Measurements from ENCODE around the gene CADM2. TPM values are rescaled to one million over a fixed set of nuclear protein-coding genes. Genes with fewer than 3 reads are reported as not detected.
"Not testable (repeated sequence)": the region's sequence is repeated elsewhere in the genome, so short reads cannot be mapped to it uniquely, and the experiment has no call there.

Gene CADM2
- total RNA-seq = not detected

GRCh38 chr3:84958495-84959469 lies at the start of gene CADM2:
TSS of gene CADM2 (plus strand) at chr3:84958989.
- H3K4me3 Mint-ChIP-seq = peak within 1 kb of the TSS; percentile 65
- H3K9me3 Mint-ChIP-seq = no peaks in the 10 kb centered on the region
- DNase-seq = peak; percentile 75
- H3K27ac Mint-ChIP-seq = no peak within 1 kb of the TSS
- peaks cover 48% of the 10 kb centered on the region for H3K27me3 Mint-ChIP-seq (ENCODE audit: low read depth)
- CTCF ChIA-PET = no interaction called here
- intact Hi-C loops (cut with micrococcal nuclease) = no loop called here
- peaks cover 26% of the 10 kb centered on the region for H3K4me1 Mint-ChIP-seq (ENCODE audit: low read depth)
- no peaks in the 10 kb centered on the region for H3K36me3 Mint-ChIP-seq (ENCODE audit: low read depth)

GRCh38 chr3:84918592-84918991 lies 40.2 kb upstream of the CADM2 start:
- H3K27me3 Mint-ChIP-seq (ENCODE audit: low read depth); H3K9me3 Mint-ChIP-seq; intact Hi-C loops (cut with micrococcal nuclease); H3K4me1 Mint-ChIP-seq (ENCODE audit: low read depth); H3K36me3 Mint-ChIP-seq (ENCODE audit: low read depth); H3K4me3 Mint-ChIP-seq; DNase-seq; H3K27ac Mint-ChIP-seq; CTCF ChIA-PET: not testable (repeated sequence)

GRCh38 chr3:84922682-84923081 lies 36.1 kb upstream of the CADM2 start:
- Mint-ChIP-seq H3K9me3 (peaks cover 7% of the 10 kb centered on the region), H3K4me3 (no peak overlapping the region), H3K27me3 (ENCODE audit: low read depth) (no peaks in the 10 kb centered on the region), H3K27ac (no peak overlapping the region), H3K4me1 (ENCODE audit: low read depth) (no peaks in the 10 kb centered on the region), H3K36me3 (ENCODE audit: low read depth) (peaks cover 2% of the 10 kb centered on the region)
- intact Hi-C loops (cut with micrococcal nuclease) = no loop called here
- no peak for DNase-seq
- CTCF ChIA-PET = no interaction called here

GRCh38 chr3:84925571-84925970 lies 33.2 kb upstream of the CADM2 start:
- Mint-ChIP-seq H3K27me3 (ENCODE audit: low read depth) (no peaks in the 10 kb centered on the region), H3K9me3 (no peaks in the 10 kb centered on the region), H3K27ac (no peak overlapping the region), H3K4me3 (no peak overlapping the region), H3K4me1 (ENCODE audit: low read depth) (no peaks in the 10 kb centered on the region), H3K36me3 (ENCODE audit: low read depth) (no peaks in the 10 kb centered on the region)
- intact Hi-C loops (cut with micrococcal nuclease) = no loop called here
- no peak for DNase-seq
- CTCF ChIA-PET = no interaction called here

- no peaks in the 10 kb centered on the region for H3K27me3 Mint-ChIP-seq (ENCODE audit: low read depth)
- H3K36me3 Mint-ChIP-seq (ENCODE audit: low read depth) = no peaks in the 10 kb centered on the region
- no peak for DNase-seq
- H3K27ac Mint-ChIP-seq = no peak overlapping the region
- no peak overlapping the region for H3K4me3 Mint-ChIP-seq
- CTCF ChIA-PET = no interaction called here
- H3K4me1 Mint-ChIP-seq (ENCODE audit: low read depth) = no peaks in the 10 kb centered on the region
- peaks cover 6% of the 10 kb centered on the region for H3K9me3 Mint-ChIP-seq
- intact Hi-C loops (cut with micrococcal nuclease) = no loop called here
These were observed 15.4 kb upstream of the CADM2 start for GRCh38 chr3:84943379-84943778.

GRCh38 chr3:84946240-84946639 lies 12.5 kb upstream of the CADM2 start:
- Mint-ChIP-seq H3K27ac (no peak overlapping the region), H3K4me1 (ENCODE audit: low read depth) (no peaks in the 10 kb centered on the region), H3K9me3 (peaks cover 9% of the 10 kb centered on the region), H3K4me3 (no peak overlapping the region), H3K27me3 (ENCODE audit: low read depth) (peaks cover 1% of the 10 kb centered on the region), H3K36me3 (ENCODE audit: low read depth) (no peaks in the 10 kb centered on the region)
- intact Hi-C loops (cut with micrococcal nuclease) = no loop called here
- DNase-seq = no peak
- CTCF ChIA-PET = no interaction called here

- H3K36me3 Mint-ChIP-seq (ENCODE audit: low read depth) = no peaks in the 10 kb centered on the region
- intact Hi-C loops (cut with micrococcal nuclease) = no loop called here
- peak overlapping the region; percentile 65 for H3K4me3 Mint-ChIP-seq
- no peaks in the 10 kb centered on the region for H3K9me3 Mint-ChIP-seq
- CTCF ChIA-PET = no interaction called here
- DNase-seq = no peak
- peaks cover 26% of the 10 kb centered on the region for H3K4me1 Mint-ChIP-seq (ENCODE audit: low read depth)
- H3K27me3 Mint-ChIP-seq (ENCODE audit: low read depth) = peaks cover 45% of the 10 kb centered on the region
- no peak overlapping the region for H3K27ac Mint-ChIP-seq
These were observed 882 bp downstream of the CADM2 start for GRCh38 chr3:84959470-84960271.

GRCh38 chr3:84960581-84960980 lies 1.8 kb downstream of the CADM2 start:
- Mint-ChIP-seq H3K36me3 (ENCODE audit: low read depth) (no peaks in the 10 kb centered on the region), H3K27me3 (ENCODE audit: low read depth) (peaks cover 45% of the 10 kb centered on the region), H3K9me3 (no peaks in the 10 kb centered on the region), H3K27ac (no peak overlapping the region), H3K4me3 (no peak overlapping the region), H3K4me1 (ENCODE audit: low read depth) (peaks cover 26% of the 10 kb centered on the region)
- CTCF ChIA-PET = no interaction called here
- DNase-seq = no peak
- intact Hi-C loops (cut with micrococcal nuclease) = no loop called here

GRCh38 chr3:84961011-84961410 lies 2.2 kb downstream of the CADM2 start:
- CTCF ChIA-PET = no interaction called here
- Mint-ChIP-seq H3K9me3 (no peaks in the 10 kb centered on the region), H3K4me3 (no peak overlapping the region), H3K27ac (no peak overlapping the region), H3K36me3 (ENCODE audit: low read depth) (no peaks in the 10 kb centered on the region), H3K4me1 (ENCODE audit: low read depth) (peaks cover 26% of the 10 kb centered on the region), H3K27me3 (ENCODE audit: low read depth) (peaks cover 45% of the 10 kb centered on the region)
- no peak for DNase-seq
- intact Hi-C loops (cut with micrococcal nuclease) = no loop called here

GRCh38 chr3:84961521-84962255 lies 2.9 kb downstream of the CADM2 start:
- H3K36me3 Mint-ChIP-seq (ENCODE audit: low read depth) = no peaks in the 10 kb centered on the region
- peaks cover 26% of the 10 kb centered on the region for H3K4me1 Mint-ChIP-seq (ENCODE audit: low read depth)
- no peak overlapping the region for H3K4me3 Mint-ChIP-seq
- CTCF ChIA-PET = no interaction called here
- H3K27me3 Mint-ChIP-seq (ENCODE audit: low read depth) = peaks cover 45% of the 10 kb centered on the region
- no peak for DNase-seq
- no peak overlapping the region for H3K27ac Mint-ChIP-seq
- no peaks in the 10 kb centered on the region for H3K9me3 Mint-ChIP-seq
- intact Hi-C loops (cut with micrococcal nuclease) = no loop called here

GRCh38 chr3:84962415-84962814 lies 3.6 kb downstream of the CADM2 start:
- Mint-ChIP-seq H3K27ac (no peak overlapping the region), H3K4me3 (no peak overlapping the region), H3K27me3 (ENCODE audit: low read depth) (peaks cover 41% of the 10 kb centered on the region), H3K9me3 (no peaks in the 10 kb centered on the region), H3K36me3 (ENCODE audit: low read depth) (no peaks in the 10 kb centered on the region), H3K4me1 (ENCODE audit: low read depth) (peaks cover 26% of the 10 kb centered on the region)
- CTCF ChIA-PET = no interaction called here
- intact Hi-C loops (cut with micrococcal nuclease) = no loop called here
- DNase-seq = no peak

GRCh38 chr3:84963137-84963536 lies 4.3 kb downstream of the CADM2 start:
- Mint-ChIP-seq H3K36me3 (ENCODE audit: low read depth) (no peaks in the 10 kb centered on the region), H3K27me3 (ENCODE audit: low read depth) (peaks cover 36% of the 10 kb centered on the region), H3K4me3 (no peak overlapping the region), H3K4me1 (ENCODE audit: low read depth) (peaks cover 24% of the 10 kb centered on the region), H3K9me3 (no peaks in the 10 kb centered on the region), H3K27ac (no peak overlapping the region)
- CTCF ChIA-PET = no interaction called here
- DNase-seq = no peak
- intact Hi-C loops (cut with micrococcal nuclease) = no loop called here

All from activated naive CD4-positive, alpha-beta T cell treated with anti-CD3 and anti-CD28 coated beads for 36 hours (primary cell).